HG03060 (cell line): ENCODE results near the gene DSCAML1.
"Not testable (repeated sequence)": the region's sequence is repeated elsewhere in the genome, so short reads cannot be mapped to it uniquely, and the experiment has no call there.

ENCODE experiments used
- ATAC-seq: cut with Tn5 transposase; IDR thresholded peaks from one replicate; pipeline ENCODE4 v1.9.1; 2021; ENCODE audit warnings: low read depth, moderate number of reproducible peaks; ENCODE audit not compliant: unreplicated experiment

Gene DSCAML1

GRCh38 chr11:117766026-117766425 is 31.0 kb downstream of the DSCAML1 start:
- no peak for ATAC-seq

GRCh38 chr11:117765068-117765467 is 31.9 kb downstream of the DSCAML1 start:
- no peak for ATAC-seq

GRCh38 chr11:117763465-117763864 is 33.6 kb downstream of the DSCAML1 start:
- not testable (repeated sequence) for ATAC-seq

- ATAC-seq = no peak
Observed at GRCh38 chr11:117761993-117762392, 35.0 kb downstream of the DSCAML1 start.

GRCh38 chr11:117759305-117759704 is 37.7 kb downstream of the DSCAML1 start:
- no peak for ATAC-seq

- no peak for ATAC-seq
Observed at GRCh38 chr11:117754030-117754429, 43.0 kb downstream of the DSCAML1 start.

GRCh38 chr11:117752721-117753237 is 44.2 kb downstream of the DSCAML1 start:
- no peak for ATAC-seq

GRCh38 chr11:117752071-117752470 is 44.9 kb downstream of the DSCAML1 start:
- no peak for ATAC-seq

GRCh38 chr11:117750916-117751662 is 45.9 kb downstream of the DSCAML1 start:
- no peak for ATAC-seq

- no peak for ATAC-seq
Observed at GRCh38 chr11:117750357-117750756, 46.7 kb downstream of the DSCAML1 start.

GRCh38 chr11:117749541-117749910 is 47.5 kb downstream of the DSCAML1 start:
- no peak for ATAC-seq

- no peak for ATAC-seq
Observed at GRCh38 chr11:117748771-117749540, 48.1 kb downstream of the DSCAML1 start.

- ATAC-seq = no peak
Observed at GRCh38 chr11:117747892-117748291, 49.1 kb downstream of the DSCAML1 start.

- ATAC-seq = no peak
Observed at GRCh38 chr11:117745346-117745745, 51.7 kb downstream of the DSCAML1 start.

- no peak for ATAC-seq
Observed at GRCh38 chr11:117744471-117745150, 52.4 kb downstream of the DSCAML1 start.

GRCh38 chr11:117743121-117743815 is 53.7 kb downstream of the DSCAML1 start:
- ATAC-seq = no peak

GRCh38 chr11:117738246-117738957 is 58.6 kb downstream of the DSCAML1 start:
- no peak for ATAC-seq

- ATAC-seq = no peak
Observed at GRCh38 chr11:117735350-117735977, 61.6 kb downstream of the DSCAML1 start.

GRCh38 chr11:117734601-117735024 is 62.4 kb downstream of the DSCAML1 start:
- ATAC-seq = no peak
